GM19452 (cell line): ENCODE measurements around the gene PXDC1.
"Not testable (repeated sequence)": the region's sequence is repeated elsewhere in the genome, so short reads cannot be mapped to it uniquely, and the experiment has no call there.

Experiments used
- ATAC-seq: cut with Tn5 transposase; IDR thresholded peaks from one replicate; pipeline ENCODE4 v1.9.1; 2021; ENCODE audit not compliant: unreplicated experiment

The PXDC1 gene

GRCh38 chr6:3782876-3783832 lies 31.6 kb upstream of the PXDC1 start:
- no peak for ATAC-seq

GRCh38 chr6:3781504-3781903 lies 30.0 kb upstream of the PXDC1 start:
- no peak for ATAC-seq

DNA sequence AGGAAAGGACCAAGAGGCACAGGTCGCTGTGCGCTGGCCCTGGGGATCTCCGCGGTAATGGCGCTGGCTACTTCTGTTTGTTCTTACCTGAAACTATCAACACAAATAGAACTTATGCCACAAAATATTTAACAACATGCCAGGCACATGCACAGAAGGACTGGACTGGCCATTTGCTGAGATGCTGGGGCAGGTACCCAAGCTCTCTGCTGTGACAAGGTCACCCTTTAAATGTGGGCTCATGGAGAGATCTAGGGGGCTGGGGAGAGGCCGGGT lies 28.0 kb upstream of the PXDC1 start:
- no peak for ATAC-seq

- no peak for ATAC-seq
Observed at GRCh38 chr6:3778701-3779573, 27.4 kb upstream of the PXDC1 start.

DNA sequence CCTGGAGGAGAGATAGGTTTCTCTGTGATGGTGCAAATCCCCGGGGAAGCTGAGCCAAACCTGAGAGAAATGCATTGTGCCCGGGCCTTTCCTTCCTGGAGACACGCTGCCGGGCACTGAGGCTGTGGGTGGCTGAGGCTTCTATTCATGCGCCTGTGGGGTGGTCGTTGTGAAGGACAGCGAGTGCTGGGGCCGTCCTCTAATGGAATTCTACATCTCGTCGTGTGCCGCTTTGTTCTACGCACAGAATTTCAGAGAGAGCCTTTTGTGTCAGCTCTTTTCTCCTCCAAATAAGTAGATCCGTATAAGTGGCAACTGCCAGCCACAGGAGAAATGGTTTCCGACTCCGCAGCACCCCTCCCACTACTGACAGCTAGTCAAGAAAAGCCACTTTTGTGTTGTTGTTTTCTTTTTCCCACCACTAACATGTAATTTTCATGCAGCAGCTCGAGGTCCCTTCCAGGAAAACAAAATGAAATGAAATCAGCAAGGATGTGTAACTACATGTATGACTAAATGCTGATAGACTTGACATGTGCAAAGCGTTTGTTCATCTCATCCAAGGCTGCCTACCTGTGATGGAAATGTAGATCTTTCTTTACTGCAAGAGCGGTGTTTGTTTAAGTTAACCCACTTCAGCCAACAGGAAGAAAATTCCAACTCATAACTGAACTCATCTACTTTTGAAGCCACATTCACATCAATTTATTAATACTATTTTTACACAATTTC lies 26.4 kb upstream of the PXDC1 start:
- no peak for ATAC-seq

GRCh38 chr6:3776881-3777507 lies 25.5 kb upstream of the PXDC1 start:
- ATAC-seq: no peak

DNA sequence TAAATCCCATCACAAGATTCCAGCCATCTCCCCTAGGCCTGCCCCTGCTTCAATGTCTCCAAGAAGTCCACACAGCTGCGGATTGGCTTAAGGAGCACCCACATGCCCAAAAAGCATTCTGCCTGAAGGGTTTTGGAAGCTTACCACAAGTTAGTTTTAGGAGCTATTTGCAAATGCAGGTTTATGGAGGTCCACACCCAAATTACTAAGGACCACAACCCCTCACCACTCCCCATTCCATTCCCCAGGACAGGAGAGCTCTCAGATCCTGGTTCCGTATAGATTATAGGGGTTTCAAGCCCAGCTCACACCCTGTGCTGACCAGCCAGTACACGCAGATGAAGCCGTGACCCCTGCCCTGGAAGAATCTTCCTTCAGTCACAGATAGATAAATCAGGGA lies 24.3 kb upstream of the PXDC1 start:
- ATAC-seq: no peak

DNA sequence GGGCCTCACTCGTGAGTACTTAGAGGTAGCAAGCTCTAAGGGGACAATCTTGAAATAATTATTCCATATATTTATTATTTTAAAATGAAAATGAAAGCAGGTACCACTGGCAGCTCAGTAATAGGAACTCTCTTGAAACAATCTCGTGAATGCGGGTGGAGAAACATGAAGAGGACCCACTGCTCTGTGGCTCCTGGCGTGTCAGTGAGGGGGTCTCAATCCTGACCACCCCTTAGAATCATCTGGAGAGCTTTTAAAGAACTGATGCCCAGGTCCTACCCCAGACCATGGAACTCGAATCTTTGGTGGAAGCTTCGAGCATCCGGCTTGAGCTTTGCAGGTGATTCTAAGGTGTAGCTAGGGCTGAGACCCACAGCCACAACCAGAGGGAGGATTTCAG lies 23.9 kb upstream of the PXDC1 start:
- ATAC-seq: no peak

DNA sequence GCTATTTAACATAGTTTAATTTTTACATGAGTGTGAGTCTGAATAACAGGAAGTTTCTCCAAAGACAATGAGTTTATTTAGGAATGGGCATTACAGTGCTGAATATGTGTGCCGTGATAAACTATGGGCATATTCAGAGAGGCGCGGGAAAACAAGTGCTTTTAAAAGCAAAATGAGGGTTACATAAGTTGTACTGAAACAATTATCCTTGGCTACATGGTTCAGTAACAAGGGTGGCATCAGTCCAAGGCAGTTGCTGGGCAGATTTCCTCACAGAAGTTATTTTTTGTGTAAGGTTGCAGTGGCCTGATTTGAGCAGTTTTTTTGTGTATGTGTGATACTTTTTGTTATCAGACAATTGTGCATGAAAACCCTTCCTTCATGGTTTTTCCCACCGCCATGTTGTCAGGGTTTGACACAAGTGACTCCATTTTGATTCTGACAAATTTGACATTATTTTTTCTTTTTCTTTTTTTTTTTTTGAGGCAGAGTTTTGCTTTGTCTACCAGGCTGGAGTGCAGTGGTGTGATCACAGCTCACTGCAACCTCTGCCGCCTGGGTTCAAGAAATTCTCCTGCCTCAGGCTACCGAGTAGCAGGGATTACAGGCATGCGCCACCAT lies 22.3 kb upstream of the PXDC1 start:
- no peak for ATAC-seq

DNA sequence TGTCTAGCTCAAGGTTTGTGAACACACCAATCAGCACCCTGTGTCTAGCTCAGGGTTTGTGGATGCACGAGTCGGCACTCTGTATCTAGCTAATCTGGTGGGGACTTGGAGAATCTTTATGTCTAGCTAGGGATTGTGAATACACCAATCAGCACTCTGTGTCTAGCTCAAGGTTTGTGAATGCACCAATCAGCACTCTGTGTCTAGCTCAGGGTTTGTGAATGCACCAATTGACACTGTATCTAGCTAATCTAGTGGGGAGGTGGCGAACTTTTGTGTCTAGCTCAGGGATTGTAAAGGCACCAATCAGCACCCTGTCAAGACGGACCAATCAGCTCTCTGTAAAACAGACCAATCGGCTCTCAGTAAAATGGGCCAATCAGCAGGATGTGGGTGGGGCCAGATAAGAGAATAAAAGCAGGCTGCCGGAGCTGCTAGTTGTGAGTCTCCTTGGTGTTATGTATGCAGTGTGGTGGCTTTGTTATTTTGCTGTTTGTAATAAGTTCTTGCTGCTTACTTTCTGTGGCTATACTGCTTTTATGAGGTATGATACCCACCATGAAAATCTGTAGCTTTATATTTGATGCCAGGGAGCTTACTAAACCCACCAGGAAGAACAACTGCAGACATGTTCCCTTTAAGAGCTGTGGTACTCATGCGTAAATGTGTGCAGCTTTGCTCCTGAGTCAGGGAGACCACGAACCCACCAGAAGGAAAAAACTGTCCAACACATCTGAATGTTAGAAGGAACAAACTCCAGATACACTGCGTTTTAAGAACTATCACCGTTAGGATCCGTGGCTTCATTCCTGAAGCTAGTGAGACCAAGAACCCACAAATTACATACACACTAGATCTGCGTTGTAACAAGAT lies 20.9 kb upstream of the PXDC1 start:
- not testable (repeated sequence) for ATAC-seq

- no peak for ATAC-seq
Observed at GRCh38 chr6:3771407-3772011, 20.0 kb upstream of the PXDC1 start.

DNA sequence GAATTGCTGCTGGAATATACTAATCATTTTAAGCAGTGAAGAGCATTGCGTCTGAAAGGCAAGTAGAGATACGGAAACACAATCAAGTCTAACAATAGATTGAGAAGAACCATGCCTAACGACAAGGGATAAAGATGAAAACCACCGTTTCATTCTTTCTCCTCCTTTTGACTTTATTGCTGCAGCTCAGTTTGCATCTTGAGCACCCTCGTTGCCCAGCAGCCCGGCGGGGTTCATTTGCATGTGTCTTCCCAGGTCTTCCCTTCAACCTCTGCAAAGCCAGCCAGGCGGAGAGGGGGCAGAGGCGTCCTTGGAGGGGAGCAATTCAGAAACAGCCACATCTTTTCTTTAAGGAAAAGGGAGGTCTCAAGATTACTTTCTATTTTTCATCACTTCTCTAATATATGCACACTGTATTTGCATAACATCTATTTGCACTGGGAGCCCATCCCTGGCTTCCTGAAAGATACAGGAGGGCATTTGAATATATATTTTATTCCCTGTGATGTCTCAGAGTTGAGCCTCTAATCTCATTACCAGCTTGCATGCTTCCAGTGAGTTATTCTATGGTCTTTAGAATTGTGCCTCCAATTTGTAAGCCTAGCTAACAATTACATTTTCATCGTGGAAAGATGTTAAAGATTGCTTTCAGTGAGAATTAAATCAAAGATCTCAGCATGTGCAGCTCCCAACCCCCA lies 18.7 kb upstream of the PXDC1 start:
- ATAC-seq: no peak

GRCh38 chr6:3769610-3770009 lies 18.1 kb upstream of the PXDC1 start:
- no peak for ATAC-seq

DNA sequence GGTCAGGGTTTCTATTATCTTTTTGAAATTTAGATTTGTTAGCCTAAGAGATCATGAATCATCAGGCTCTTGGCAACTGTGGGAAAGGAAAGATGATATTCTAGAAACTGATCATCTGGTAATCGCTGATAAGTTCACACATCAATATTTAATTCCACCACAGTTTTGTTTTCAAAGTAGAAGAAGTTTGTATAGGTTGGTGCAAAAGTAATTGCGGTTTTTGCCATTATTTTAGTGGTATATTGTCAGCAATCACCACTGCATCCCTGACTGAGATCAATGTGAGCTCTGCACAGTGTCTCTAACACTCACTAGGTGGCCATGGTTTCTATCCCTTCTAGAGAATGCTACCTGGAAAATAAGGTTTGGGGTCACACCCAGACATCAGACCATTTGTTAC lies 17.0 kb upstream of the PXDC1 start:
- ATAC-seq: no peak

GRCh38 chr6:3767483-3767882 lies 16.0 kb upstream of the PXDC1 start:
- ATAC-seq: not testable (repeated sequence)

DNA sequence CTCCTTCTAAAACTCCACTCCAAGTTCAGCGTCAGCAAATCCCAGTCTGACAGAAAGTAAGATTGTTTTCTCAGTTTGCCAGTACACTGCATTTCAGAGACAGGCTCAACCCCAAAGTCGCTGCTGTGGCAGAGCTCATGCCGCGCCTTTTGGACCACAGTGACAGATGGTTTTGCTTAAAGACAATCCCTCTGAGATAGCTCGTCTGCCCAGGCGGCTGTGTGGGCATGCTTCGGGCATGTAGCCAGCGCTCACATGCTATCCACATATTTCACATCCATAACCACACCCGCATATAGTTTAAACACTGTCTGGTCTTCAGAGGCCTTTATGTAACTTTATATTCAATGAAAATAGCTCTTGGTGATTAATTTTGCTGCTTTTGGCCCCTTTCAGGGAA lies 14.7 kb upstream of the PXDC1 start:
- no peak for ATAC-seq

DNA sequence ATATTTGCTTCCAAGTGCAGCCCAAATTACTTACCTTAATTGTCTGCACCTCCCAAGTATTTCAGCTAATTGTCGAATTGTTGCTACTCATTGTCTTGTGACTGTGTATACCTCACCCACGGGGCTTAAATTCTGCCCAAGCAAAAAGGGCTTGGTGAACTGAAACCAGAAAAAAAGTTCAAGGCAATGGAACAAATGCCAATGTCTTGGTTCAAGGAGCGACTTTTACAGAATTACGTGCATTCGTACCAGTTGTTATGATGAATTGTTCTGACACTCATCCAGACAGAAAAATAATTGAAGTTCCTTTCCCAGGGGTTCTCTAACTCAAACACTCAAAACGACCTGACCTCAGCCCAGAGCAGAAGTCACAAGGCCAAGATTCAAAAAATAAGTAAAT lies 13.9 kb upstream of the PXDC1 start:
- ATAC-seq: no peak

- no peak for ATAC-seq
Observed at GRCh38 chr6:3764516-3765335, 13.2 kb upstream of the PXDC1 start.
